ENCODE data around the gene PTPN11.

DNA sequence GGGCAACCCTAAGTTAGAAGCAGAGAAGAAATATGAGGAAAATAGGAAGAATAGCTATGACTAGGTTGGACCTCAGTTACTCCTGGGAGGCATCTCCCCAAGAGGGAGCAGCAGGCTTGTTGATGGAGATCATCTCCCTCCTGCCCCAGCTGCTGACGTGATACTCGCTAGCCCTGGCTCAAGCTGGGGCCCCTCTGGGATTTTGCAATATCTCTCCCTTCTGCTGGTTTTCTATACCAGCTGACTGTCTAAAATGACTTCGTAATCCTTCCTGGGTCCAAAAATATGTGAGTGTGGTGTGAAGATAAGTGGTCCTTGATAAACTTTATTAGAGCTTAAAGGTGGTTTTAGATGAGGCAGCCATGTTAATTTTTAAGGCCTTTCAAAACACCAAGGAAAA, 32.0 kb upstream of the PTPN11 start:
- TF ChIP-seq, protein P1, sequence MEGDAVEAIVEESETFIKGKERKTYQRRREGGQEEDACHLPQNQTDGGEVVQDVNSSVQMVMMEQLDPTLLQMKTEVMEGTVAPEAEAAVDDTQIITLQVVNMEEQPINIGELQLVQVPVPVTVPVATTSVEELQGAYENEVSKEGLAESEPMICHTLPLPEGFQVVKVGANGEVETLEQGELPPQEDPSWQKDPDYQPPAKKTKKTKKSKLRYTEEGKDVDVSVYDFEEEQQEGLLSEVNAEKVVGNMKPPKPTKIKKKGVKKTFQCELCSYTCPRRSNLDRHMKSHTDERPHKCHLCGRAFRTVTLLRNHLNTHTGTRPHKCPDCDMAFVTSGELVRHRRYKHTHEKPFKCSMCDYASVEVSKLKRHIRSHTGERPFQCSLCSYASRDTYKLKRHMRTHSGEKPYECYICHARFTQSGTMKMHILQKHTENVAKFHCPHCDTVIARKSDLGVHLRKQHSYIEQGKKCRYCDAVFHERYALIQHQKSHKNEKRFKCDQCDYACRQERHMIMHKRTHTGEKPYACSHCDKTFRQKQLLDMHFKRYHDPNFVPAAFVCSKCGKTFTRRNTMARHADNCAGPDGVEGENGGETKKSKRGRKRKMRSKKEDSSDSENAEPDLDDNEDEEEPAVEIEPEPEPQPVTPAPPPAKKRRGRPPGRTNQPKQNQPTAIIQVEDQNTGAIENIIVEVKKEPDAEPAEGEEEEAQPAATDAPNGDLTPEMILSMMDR (IDR thresholded peaks at IDR 0.05; ENCODE audit: low read depth, low read length, missing input control), result no peak
- TF ChIP-seq GABPA (IDR thresholded peaks at IDR 0.05 in 1 of 2, conservative IDR thresholded peaks at IDR 0.05 in 1 of 2), result no peak
- TF ChIP-seq RAD21 (IDR thresholded peaks at IDR 0.05), result no peak
- TF ChIP-seq, protein P2, sequence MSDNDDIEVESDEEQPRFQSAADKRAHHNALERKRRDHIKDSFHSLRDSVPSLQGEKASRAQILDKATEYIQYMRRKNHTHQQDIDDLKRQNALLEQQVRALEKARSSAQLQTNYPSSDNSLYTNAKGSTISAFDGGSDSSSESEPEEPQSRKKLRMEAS (IDR thresholded peaks at IDR 0.05), result no peak
- TF ChIP-seq TAF1 (conservative IDR thresholded peaks at IDR 0.05), result no peak
- no peak for TF ChIP-seq FOXA2 (IDR thresholded peaks at IDR 0.05)

Data from liver (tissue), 3 donors.